HG03175 (cell line): ENCODE measurements around the gene SATB2.

Source experiments
- ATAC-seq: cut with Tn5 transposase; IDR thresholded peaks from one replicate; pipeline ENCODE4 v1.9.1; 2021; ENCODE audit warnings: mild to moderate bottlenecking, moderate library complexity; ENCODE audit not compliant: unreplicated experiment

The SATB2 gene

GRCh38 chr2:199455210-199455544, 2.6 kb downstream of the SATB2 start:
- no peak for ATAC-seq

- ATAC-seq = no peak
These were observed 4.8 kb downstream of the SATB2 start for GRCh38 chr2:199452991-199453379.

- ATAC-seq = no peak
These were observed 5.3 kb downstream of the SATB2 start for GRCh38 chr2:199452260-199452990.

DNA sequence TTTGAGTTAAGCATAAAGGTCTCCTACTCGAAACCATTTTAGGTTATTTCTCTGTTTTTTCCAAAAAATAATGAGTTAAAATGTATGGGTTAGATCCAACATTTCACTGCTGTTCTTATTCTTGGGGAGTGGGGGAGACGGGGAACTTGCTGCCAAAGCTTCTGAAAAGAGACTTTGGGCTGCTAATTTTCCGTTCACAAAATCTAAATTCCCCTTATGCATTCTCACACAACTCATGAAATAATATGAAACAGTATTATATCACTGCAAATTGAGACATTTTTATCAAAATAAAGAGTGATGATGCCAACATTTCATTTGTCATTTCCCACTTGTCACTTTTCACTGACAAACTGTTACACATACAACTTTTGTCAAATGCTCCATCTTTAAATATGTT, 7.8 kb downstream of the SATB2 start:
- ATAC-seq = no peak

- no peak for ATAC-seq
These were observed 8.3 kb downstream of the SATB2 start for GRCh38 chr2:199449455-199449854.

GRCh38 chr2:199446996-199447576, 10.7 kb downstream of the SATB2 start:
- no peak for ATAC-seq

- ATAC-seq = no peak
These were observed 13.0 kb downstream of the SATB2 start for GRCh38 chr2:199444749-199445148.

- ATAC-seq = no peak
These were observed 14.1 kb downstream of the SATB2 start for GRCh38 chr2:199443589-199444130.

DNA sequence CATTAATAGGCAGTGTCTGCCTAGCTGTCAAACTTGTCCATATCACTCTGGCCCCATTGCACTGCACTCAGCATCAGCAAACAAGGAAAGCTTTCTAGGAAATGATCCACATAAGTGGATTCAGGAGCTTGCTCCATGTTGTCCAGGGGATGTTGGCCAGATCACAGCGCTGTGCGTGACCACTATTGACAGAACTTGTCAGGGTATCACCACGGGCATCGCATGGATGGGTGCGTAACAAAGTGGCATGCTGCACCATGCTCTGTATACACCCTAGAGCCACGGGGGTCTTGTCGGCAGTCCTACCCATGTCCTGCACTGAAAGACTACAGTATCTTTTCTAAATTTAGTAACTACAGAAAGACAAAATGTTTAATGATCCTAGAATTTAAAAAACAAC, 15.6 kb downstream of the SATB2 start:
- ATAC-seq = no peak

DNA sequence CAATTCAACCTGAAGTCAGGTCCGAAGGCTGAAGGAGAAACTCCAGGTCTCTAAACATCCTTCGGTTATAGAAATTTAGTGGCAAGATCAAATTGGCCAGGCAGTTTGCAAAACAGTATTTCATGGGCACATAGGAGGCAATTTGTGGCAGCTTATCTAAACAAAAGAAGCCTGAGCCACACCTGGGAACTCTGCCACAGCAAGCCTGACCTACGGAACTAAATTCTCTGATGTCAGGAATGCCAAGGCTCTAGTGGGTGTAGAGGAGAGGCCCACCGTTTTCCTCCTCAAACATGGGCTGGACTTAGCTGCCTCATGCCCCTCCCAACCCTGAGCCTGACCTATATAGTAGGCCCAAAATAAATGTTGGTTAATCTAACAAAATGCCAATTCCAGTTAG, 16.0 kb downstream of the SATB2 start:
- ATAC-seq = no peak

DNA sequence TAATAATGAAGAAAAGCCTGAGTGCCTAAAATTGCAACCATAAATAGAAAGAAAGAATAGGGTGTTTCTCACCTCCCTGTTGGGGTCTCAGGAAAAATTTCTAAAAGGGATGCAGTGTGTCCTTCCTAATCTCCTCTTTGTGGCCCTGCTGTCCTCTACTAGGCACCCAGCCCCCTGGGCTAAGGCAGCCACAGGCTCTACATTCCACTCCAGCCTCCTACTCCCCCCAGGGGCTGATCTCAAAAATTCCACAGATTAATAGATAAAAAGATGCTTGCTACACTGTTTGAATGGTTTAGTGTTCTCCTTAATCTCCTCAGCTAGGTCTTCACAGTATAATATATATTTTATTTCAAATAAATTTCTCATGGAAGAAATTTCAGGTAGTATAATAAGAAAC, 17.6 kb downstream of the SATB2 start:
- no peak for ATAC-seq

DNA sequence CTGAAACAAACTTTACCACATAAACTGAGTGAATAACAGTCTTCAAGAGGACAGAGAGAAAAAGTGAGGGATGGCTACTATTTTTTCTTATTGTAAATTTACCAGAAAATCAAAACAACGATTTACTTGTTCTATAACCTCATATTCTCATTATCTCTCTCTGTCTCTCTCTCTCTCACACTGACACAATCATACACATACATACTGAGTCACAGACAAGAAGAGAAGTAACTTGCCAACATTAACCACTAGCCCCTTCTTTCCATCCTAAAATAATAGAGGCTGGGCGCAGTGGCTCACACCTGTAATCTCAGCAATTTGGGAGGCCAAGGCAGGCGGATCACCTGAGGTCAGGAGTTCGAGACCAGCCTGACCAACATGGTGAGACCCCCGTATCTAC, 18.2 kb downstream of the SATB2 start:
- no peak for ATAC-seq

DNA sequence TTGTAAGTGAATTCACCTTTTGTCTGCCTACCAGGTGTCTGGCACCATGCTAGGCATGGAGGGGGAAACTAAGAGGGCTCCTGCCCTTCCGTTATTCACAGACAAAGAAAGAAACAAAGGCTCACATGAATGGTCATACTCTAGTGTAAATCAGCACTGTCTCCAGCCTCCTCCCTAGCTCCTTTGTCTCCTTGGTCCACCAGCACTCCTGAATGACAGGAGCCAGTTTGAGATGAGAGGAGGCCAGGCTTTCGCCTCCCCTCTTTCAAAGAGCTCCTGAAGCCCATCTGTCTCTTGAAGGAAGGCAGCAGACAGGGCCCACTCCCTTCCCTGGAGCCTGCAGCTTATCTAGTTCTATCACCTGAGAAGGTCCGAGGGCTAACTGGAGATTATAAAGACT, 18.7 kb downstream of the SATB2 start:
- ATAC-seq = no peak

- ATAC-seq = no peak
These were observed 23.2 kb downstream of the SATB2 start for GRCh38 chr2:199434555-199434954.

DNA sequence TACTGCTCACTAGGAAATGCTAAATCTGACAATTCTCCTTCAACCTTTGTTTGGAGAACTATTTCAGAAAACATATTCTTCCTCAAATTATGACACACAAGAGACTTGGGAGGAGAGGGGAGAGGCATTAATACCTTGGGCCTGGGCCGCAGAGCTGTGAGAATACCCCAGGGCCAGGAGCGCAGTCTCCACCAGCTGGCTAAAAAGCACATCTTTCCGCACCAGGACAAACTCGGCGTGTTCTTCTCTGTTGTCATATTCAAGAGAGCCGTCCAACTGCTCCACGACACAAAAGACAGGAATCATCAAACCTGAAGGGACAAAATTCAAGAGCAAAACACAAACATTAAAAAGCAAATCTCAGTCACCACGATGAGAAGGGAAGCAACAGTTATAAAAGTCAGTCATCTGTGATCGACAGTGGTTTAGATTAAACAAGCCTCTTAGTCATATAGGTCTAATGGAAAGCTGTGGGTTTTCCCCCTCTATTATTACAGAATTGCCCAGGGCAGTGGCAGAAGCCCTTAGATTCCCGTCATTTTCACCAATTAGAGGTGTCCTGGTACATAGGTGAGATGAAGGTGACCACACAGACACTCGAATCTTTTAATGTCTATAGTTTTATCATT, 24.4 kb downstream of the SATB2 start:
- no peak for ATAC-seq

DNA sequence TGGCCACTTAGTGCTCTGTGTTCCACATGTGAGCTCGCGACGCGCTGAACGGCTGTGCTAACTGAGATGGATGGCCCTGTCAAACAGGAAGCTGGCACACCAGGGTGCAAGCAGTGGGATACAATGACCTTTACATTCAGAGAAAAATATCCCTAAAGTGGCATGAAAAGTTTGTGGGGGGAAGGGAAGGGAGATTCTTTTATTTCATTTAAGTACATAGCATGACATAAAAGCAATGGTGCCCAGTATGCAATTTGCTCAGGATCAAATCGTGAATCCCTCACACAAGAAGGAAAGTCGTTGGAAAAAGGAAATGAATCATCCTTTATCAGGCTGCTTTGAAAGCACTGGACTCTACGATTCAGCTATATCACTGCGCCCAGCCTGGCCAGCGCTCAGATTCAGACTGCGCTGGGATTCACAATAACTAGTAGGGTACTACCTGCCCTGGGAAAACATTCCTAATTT, 26.0 kb downstream of the SATB2 start:
- no peak for ATAC-seq

DNA sequence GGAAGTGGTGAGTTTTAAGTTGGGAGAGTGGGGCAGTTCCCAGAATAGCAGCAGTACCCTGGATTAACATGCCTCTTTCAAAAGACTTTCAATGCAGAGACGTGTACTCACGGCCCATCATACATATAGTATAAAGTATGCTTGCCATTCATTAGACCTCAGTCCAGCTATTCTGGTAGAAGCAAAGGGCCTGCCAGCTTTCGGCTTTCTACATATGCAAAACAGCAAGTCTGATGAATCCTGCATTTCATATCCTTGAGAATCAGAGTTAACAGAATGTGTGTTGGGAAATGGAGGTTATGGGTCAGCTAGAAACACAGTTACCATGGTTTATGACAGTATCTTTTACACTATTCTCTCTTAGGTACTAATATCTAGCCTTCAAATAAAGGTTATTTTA, 27.5 kb downstream of the SATB2 start:
- no peak for ATAC-seq

- ATAC-seq = no peak
These were observed 29.4 kb downstream of the SATB2 start for GRCh38 chr2:199428291-199428690.

GRCh38 chr2:199424160-199424559, 33.6 kb downstream of the SATB2 start:
- ATAC-seq = no peak

- ATAC-seq = no peak
These were observed 38.3 kb downstream of the SATB2 start for GRCh38 chr2:199419428-199419827.

DNA sequence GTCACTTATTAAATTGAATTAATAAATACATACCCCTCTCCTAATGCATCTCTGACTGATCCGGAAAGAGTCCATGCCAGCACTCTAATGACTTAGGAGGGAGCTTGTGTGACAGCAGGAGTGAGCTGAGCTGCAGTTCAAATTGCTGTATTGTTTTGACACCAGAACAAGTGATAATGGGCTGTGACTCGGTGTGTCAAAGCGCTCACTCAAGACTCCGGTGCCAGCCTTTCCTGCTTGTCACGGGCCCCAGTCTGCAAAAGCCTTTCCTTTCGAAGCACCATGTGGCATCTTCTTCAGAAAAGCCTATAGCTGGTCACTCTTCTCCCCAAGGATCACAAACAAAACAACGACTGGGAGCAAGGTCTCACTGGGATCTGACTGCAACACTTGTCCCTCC, 43.3 kb downstream of the SATB2 start:
- ATAC-seq = no peak

DNA sequence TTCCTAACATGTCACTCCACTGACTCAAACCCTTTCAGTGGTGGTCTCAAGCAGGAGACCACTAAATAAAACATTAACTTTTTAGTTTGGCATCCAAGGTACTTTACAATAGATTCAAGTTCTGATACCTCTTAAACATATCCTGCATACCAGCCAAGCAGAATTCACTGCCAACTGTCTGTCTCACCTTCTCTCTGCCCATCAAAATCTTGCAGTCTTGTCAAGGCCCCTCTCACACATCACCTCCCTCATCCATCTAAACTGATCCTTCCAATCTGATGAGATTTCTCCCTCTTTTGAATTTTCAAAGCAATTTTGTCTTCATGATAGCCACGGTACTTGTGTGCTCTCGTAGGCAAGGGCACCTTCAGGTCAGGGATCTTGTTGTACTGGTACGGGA, 43.7 kb downstream of the SATB2 start:
- no peak for ATAC-seq
